CD1c-positive myeloid dendritic cell (primary cell): Measurements from ENCODE around the gene PCF11.
A peak's percentile ranks its signal among the peaks of the same experiment; 100 is the strongest.
"Not testable (repeated sequence)": the region's sequence is repeated elsewhere in the genome, so short reads cannot be mapped to it uniquely, and the experiment has no call there.

Source experiments
- DNase-seq: peaks from one replicate; pipeline ENCODE4 v3.0.0-alpha.2; 2016; ENCODE audit errors: extremely low spot score

The PCF11 gene

GRCh38 chr11:83156996-83157593, at the start of gene PCF11:
Gene PCF11, plus strand, starts transcription at chr11:83157131. Its CDS starts 309 bp downstream, at chr11:83157440.
- DNase-seq: no peak

- no peak for DNase-seq
Observed at GRCh38 chr11:83112886-83113285, 44.0 kb upstream of the PCF11 start.

- DNase-seq: no peak
Observed at GRCh38 chr11:83115026-83115425, 41.9 kb upstream of the PCF11 start.

GRCh38 chr11:83115551-83115950, 41.4 kb upstream of the PCF11 start:
- no peak for DNase-seq

- DNase-seq: no peak
Observed at GRCh38 chr11:83116015-83116641, 40.8 kb upstream of the PCF11 start.

GRCh38 chr11:83118814-83119213, 38.1 kb upstream of the PCF11 start:
- no peak for DNase-seq

- DNase-seq: no peak
Observed at GRCh38 chr11:83119216-83119615, 37.7 kb upstream of the PCF11 start.

- no peak for DNase-seq
Observed at GRCh38 chr11:83120327-83120726, 36.6 kb upstream of the PCF11 start.

GRCh38 chr11:83122050-83122449, 34.9 kb upstream of the PCF11 start:
- DNase-seq: no peak

GRCh38 chr11:83122766-83123165, 34.2 kb upstream of the PCF11 start:
- DNase-seq: no peak

- DNase-seq: no peak
Observed at GRCh38 chr11:83124636-83125424, 32.1 kb upstream of the PCF11 start.

- no peak for DNase-seq
Observed at GRCh38 chr11:83125577-83125976, 31.4 kb upstream of the PCF11 start.

- DNase-seq: no peak
Observed at GRCh38 chr11:83127310-83127637, 29.7 kb upstream of the PCF11 start.

GRCh38 chr11:83132191-83132590, 24.7 kb upstream of the PCF11 start:
- no peak for DNase-seq

- not testable (repeated sequence) for DNase-seq
Observed at GRCh38 chr11:83133266-83133665, 23.7 kb upstream of the PCF11 start.

- no peak for DNase-seq
Observed at GRCh38 chr11:83139310-83139709, 17.6 kb upstream of the PCF11 start.

GRCh38 chr11:83140691-83141455, 16.1 kb upstream of the PCF11 start:
- DNase-seq: no peak

- no peak for DNase-seq
Observed at GRCh38 chr11:83147895-83148294, 9.0 kb upstream of the PCF11 start.

- DNase-seq: no peak
Observed at GRCh38 chr11:83150450-83150849, 6.5 kb upstream of the PCF11 start.

GRCh38 chr11:83151274-83151977, 5.5 kb upstream of the PCF11 start:
- no peak for DNase-seq

GRCh38 chr11:83152264-83152663, 4.7 kb upstream of the PCF11 start:
- DNase-seq: no peak

- DNase-seq: peak; percentile 31
Observed at GRCh38 chr11:83153764-83154163, 3.2 kb upstream of the PCF11 start.
